NCI-H2107 (cell line): ENCODE results near the gene RGS7.
A peak's percentile ranks its signal among the peaks of the same experiment; 100 is the strongest.

Experiments
- DNase-seq: peaks from one replicate; lab custom pipeline; 2025; lab: John Stamatoyannopoulos, UW

The RGS7 gene

GRCh38 chr1:241079459-241079858 lies 277.5 kb downstream of the RGS7 start:
- DNase-seq: no peak

DNA sequence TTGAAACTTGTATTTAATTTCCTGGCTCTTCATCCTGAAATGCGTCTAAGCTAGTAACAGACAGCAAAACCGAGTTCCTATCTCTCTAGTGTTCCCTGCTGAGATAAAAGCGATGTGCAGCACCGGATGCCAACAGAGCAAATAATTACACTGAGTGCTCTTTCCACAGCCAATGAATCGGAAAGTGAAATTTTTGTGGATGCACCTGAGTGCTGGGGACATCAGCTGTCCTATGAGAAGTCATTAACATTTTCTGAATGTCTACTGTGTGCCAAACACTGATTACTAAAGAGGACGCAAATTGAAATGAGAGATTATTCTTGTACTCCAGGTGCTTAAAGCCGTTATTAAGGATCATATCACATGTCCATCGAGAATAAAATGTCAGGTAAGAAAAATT lies 278.0 kb downstream of the RGS7 start:
- DNase-seq: peak; percentile 31

GRCh38 chr1:241077386-241078147 lies 279.4 kb downstream of the RGS7 start:
- no peak for DNase-seq

DNA sequence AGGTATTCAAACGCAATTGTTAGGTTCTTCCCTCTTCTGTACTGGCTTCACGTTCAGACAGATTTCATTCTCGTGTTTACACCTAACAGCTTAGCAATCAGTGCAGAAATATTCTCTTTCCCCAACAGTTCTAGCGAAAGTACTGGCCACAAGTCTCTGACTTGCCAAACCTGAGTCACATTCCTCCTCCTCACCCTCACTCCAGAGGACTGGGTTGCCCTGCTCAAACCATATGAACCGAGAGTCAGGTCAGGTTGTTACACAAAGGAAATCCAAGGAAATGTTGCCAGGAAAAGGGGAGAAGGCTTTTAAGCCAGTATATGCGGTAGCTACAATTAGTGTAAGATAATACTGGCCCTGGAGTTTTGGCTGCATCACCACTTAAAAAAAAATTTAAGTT lies 282.5 kb downstream of the RGS7 start:
- DNase-seq: no peak

- no peak for DNase-seq
These were observed 288.6 kb downstream of the RGS7 start for GRCh38 chr1:241068359-241068758.

GRCh38 chr1:241063276-241063675 lies 293.7 kb downstream of the RGS7 start:
- peak; percentile 38 for DNase-seq

GRCh38 chr1:241061062-241061461 lies 295.9 kb downstream of the RGS7 start:
- DNase-seq: no peak

- DNase-seq: no peak
These were observed 308.4 kb downstream of the RGS7 start for GRCh38 chr1:241048622-241049021.

GRCh38 chr1:241045659-241046058 lies 311.3 kb downstream of the RGS7 start:
- no peak for DNase-seq

DNA sequence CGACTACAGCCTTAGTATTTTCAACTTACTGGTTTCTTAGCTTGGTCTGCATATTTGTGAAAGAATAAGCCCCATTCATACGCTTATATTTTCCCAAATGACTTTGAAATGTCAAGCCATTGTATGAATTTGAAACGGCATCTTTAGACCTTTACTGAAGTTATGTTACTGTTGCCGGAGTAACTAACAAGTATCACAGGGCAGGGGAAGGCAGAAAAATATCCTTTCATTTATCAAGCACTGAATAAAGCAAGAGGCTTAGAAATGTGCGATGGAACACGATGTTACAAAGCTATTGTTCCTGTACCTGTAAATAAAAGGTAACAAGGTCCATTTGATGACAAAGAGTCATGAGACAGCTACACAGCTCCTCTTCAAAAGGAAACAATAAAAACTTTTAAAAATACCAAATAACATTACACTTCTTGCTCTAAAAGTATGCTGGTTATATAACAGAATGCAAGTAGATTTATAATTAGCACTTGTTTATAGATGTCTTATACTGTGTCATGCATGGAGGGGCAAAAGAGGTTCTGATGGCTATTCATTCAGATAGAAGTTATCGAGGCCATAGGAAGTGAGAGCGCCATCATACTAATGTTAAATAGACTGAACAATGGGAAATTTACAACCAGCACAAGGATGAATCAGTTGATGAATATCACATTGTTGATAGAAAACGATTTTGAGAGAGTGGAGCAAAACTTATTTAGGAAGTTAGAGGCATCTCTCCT lies 322.6 kb downstream of the RGS7 start:
- DNase-seq: no peak

DNA sequence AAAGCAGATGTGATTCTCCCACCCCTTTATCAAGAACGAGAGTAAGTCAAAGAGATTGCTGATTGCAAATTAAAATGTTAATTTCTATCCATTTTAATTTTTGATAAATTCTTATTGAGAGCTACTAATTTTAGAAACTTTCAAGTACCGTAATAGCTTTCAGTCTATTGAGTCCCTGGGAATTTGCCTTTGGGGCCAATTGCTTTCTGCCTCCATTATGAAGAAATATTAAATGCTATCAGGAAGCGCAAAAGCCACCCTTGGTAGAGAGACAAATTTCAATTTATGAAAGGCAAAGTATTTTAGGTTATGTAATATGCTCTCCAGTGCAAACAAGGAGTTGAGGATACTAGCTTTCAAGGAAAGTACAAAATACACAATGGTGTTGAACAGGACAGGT lies 332.2 kb downstream of the RGS7 start:
- no peak for DNase-seq

- no peak for DNase-seq
These were observed 334.6 kb downstream of the RGS7 start for GRCh38 chr1:241022366-241022765.

- DNase-seq: no peak
These were observed 335.9 kb downstream of the RGS7 start for GRCh38 chr1:241020851-241021697.

GRCh38 chr1:241012708-241013340 lies 344.2 kb downstream of the RGS7 start:
- no peak for DNase-seq

DNA sequence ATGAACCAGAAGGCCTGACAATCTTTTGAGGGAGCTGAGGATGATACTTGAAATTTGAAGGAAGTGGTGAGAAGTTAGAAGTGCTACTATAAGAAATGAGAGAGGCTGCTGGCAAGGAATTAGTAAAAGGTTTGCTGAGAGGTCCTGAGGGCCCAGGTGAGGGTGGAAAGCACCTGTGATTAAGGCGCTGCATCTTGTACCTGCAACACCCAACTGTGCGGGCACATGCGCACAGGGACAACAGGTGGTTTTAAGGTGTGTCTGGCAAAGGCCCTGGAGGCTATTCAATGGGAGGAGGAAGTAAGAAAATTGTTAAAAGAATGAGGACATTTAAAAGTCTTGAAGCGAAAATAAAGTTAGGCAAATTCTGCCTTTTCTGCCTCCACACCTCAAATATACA lies 349.3 kb downstream of the RGS7 start:
- DNase-seq: no peak

DNA sequence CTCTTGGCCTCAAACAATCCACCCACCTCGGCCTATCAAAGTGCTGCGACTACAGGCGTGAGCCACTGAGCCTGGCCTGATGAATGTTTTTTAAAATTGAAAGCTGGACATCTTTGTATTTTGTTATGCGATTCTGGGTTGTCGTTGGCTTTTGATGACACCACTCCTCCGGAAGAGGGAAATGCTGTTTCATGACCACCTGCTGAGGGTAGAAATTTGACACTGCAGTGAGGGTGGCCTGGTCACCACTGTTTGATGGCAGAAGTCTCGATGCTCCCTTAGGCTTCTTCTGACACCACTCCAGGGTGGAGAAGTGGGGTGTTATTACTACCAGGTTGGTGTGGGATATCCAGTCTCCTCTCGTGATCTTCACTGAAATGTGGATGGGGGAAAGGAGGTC lies 357.2 kb downstream of the RGS7 start:
- DNase-seq: no peak

DNA sequence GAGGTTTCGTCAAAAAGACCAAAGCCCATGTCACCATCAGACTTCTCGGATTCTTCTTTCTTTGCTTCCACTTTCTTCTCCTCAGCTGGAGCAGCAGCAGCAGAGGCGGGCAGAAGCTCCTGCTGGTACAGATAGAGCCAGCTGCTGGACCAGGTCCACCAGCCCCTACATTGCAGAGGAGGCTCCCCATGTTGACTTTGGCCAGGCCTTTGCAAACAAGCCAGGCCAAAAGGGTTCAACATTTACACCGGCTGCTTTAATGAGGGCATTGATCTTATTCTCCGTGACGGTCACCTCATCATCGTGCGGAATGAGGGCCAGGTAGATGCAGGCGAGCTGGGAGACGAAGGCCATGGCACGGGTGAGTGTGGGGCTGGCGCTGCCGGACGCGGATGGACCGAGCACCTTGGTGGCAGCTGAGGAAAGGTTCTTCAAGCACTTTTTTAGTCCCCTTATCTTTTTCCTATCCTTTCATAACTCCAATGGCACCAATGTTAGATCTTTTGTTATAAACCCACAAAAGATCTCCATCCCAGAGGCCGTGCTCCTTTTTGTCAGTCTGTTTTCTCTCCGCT lies 358.5 kb downstream of the RGS7 start:
- no peak for DNase-seq

GRCh38 chr1:240998024-240998423 lies 359.0 kb downstream of the RGS7 start:
- DNase-seq: no peak

GRCh38 chr1:240993004-240993403 lies 364.0 kb downstream of the RGS7 start:
- DNase-seq: no peak

DNA sequence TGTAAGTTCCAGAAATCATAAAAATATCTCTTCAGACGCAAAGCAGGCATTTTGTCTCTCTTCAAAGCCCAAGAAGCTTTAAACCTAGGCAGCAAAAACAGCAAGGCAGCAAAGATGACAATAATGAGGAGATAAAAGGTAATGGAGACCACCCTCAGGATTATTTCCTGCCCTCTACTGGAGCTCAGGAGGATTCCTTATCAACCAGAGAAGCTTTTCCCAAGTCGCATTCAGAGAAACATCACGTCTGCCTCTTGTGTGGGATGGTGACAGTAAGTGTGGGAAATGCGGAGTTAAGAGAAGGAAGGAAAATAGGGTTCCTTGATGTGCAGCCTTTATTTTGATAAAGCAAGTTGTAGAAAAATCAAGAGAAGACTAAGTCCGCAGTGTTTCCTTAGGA lies 365.8 kb downstream of the RGS7 start:
- DNase-seq: no peak

GRCh38 chr1:240987928-240988327 lies 369.1 kb downstream of the RGS7 start:
- DNase-seq: no peak

DNA sequence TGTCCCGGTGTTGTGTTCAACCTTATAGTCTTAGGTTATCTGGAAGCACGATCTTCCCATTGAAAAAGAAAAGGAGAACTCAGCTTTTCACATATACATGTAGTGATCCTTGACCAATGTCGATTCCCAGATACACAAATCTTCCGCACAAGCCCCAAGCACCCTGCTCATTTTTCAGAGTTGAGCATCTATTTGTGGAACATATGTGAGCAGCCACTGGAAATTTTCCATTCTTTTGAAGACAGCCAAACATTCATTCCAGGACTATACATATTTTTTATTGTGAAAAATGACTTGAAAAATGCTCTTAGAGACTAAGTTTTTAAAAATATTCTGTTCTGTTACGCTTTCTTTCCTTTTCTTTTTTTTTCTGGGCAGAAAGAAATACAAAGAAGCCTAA lies 371.9 kb downstream of the RGS7 start:
- no peak for DNase-seq
